ENCODE results near the gene AANAT.

The AANAT gene

GRCh38 chr17:76493505-76494167 lies 26.2 kb downstream of the AANAT start:
- TF ChIP-seq CTCF (IDR thresholded peaks at IDR 0.05) = no peak
- H2AFZ ChIP-seq = no peak overlapping the region
- no peaks in the 10 kb centered on the region for H3K79me2 ChIP-seq
- H3K36me3 ChIP-seq (ENCODE audit: control insufficient read depth, insufficient read depth, low read length) = no peaks in the 10 kb centered on the region
- H3K4me1 ChIP-seq = no peaks in the 10 kb centered on the region
- H3K4me3 ChIP-seq (ENCODE audit: low read depth, low read length) = no peak overlapping the region
- H3K9me3 ChIP-seq (ENCODE audit: control insufficient read depth, low read length) = no peaks in the 10 kb centered on the region
- peak overlapping the region; percentile 66 for H3K27ac ChIP-seq
- H3K27me3 ChIP-seq (ENCODE audit: control insufficient read depth, insufficient read depth, low read length) = no peaks in the 10 kb centered on the region
- H3K4me2 ChIP-seq (ENCODE audit: low read length) = peak overlapping the region; percentile 17
- no peak overlapping the region for H3K9ac ChIP-seq

GRCh38 chr17:76495663-76496400 lies 28.4 kb downstream of the AANAT start:
- Histone ChIP-seq H3K4me3 (ENCODE audit: low read depth, low read length) (no peak overlapping the region), H2AFZ (no peak overlapping the region), H3K4me1 (no peaks in the 10 kb centered on the region), H3K27me3 (ENCODE audit: control insufficient read depth, insufficient read depth, low read length) (no peaks in the 10 kb centered on the region), H3K79me2 (no peaks in the 10 kb centered on the region), H3K9ac (no peak overlapping the region), H3K4me2 (ENCODE audit: low read length) (no peak overlapping the region), H3K9me3 (ENCODE audit: control insufficient read depth, low read length) (no peaks in the 10 kb centered on the region), H3K27ac (no peak overlapping the region), H3K36me3 (ENCODE audit: control insufficient read depth, insufficient read depth, low read length) (no peaks in the 10 kb centered on the region)
- no peak for TF ChIP-seq CTCF (IDR thresholded peaks at IDR 0.05)

GRCh38 chr17:76496464-76496863 lies 29.1 kb downstream of the AANAT start:
- H3K9me3 ChIP-seq (ENCODE audit: control insufficient read depth, low read length) = no peaks in the 10 kb centered on the region
- H3K4me1 ChIP-seq = peaks cover under 1% of the 10 kb centered on the region
- H3K36me3 ChIP-seq (ENCODE audit: control insufficient read depth, insufficient read depth, low read length) = no peaks in the 10 kb centered on the region
- no peaks in the 10 kb centered on the region for H3K27me3 ChIP-seq (ENCODE audit: control insufficient read depth, insufficient read depth, low read length)
- H3K79me2 ChIP-seq = no peaks in the 10 kb centered on the region
- H2AFZ ChIP-seq = no peak overlapping the region
- no peak overlapping the region for H3K9ac ChIP-seq
- TF ChIP-seq CTCF (IDR thresholded peaks at IDR 0.05) = no peak
- H3K27ac ChIP-seq = no peak overlapping the region
- H3K4me2 ChIP-seq (ENCODE audit: low read length) = no peak overlapping the region
- no peak overlapping the region for H3K4me3 ChIP-seq (ENCODE audit: low read depth, low read length)

- Histone ChIP-seq H3K79me2 (no peaks in the 10 kb centered on the region), H3K4me1 (peaks cover 9% of the 10 kb centered on the region)
Observed at GRCh38 chr17:76497699-76497978, 30.2 kb downstream of the AANAT start.

More at GRCh38 chr17:76497699-76497978, 30.2 kb downstream of the AANAT start:
- Histone ChIP-seq H3K27me3 (ENCODE audit: control insufficient read depth, insufficient read depth, low read length) (no peaks in the 10 kb centered on the region), H2AFZ (peak overlapping the region; percentile 16), H3K36me3 (ENCODE audit: control insufficient read depth, insufficient read depth, low read length) (no peaks in the 10 kb centered on the region), H3K4me3 (ENCODE audit: low read depth, low read length) (no peak overlapping the region), H3K4me2 (ENCODE audit: low read length) (no peak overlapping the region), H3K9me3 (ENCODE audit: control insufficient read depth, low read length) (no peaks in the 10 kb centered on the region), H3K27ac (peak overlapping the region; percentile 70), H3K9ac (no peak overlapping the region)
- TF ChIP-seq CTCF (IDR thresholded peaks at IDR 0.05) = no peak

Measured in parathyroid adenoma (tissue), 2 donors.